Stimulated activated effector memory CD8-positive, alpha-beta T cell treated with anti-CD3 and anti-CD28 coated beads, Interleukin-12 subunit alpha, Interleukin-12 subunit beta, amount 100 ng/mL, for 72 hours (primary cell): ENCODE measurements around the gene DMRTC1.
A peak's percentile ranks its signal among the peaks of the same experiment; 100 is the strongest.
"Not testable (repeated sequence)": the region's sequence is repeated elsewhere in the genome, so short reads cannot be mapped to it uniquely, and the experiment has no call there.

Experiments used
- ATAC-seq: fragments of 150-1000 bp; cut with Tn5 transposase; 2 replicates; pipeline ENCODE4 v1.10.0; 2021
- DNase-seq, 2 donors: peaks; one replicate each; pipeline ENCODE4 v3.0.0; 2021 to 2022; ENCODE audit warnings: low spot score in 2 of 2
- H3K27ac Mint-ChIP-seq: one replicate; pipeline ENCODE4 v1.8.0; 2022; ENCODE audit warnings: mild to moderate bottlenecking, mixed read lengths
- H3K36me3 Mint-ChIP-seq: one replicate; pipeline ENCODE4 v1.8.0; 2022; ENCODE audit warnings: mild to moderate bottlenecking, mixed read lengths
- H3K4me1 Mint-ChIP-seq: one replicate; pipeline ENCODE4 v1.8.0; 2022; ENCODE audit warnings: mixed read lengths
- H3K4me3 Mint-ChIP-seq: one replicate; pipeline ENCODE4 v1.8.0; 2022; ENCODE audit warnings: mild to moderate bottlenecking, mixed read lengths
- H3K9me3 Mint-ChIP-seq: one replicate; pipeline ENCODE4 v1.8.0; 2022; ENCODE audit warnings: mixed read lengths

DMRTC1 gene, protein sequence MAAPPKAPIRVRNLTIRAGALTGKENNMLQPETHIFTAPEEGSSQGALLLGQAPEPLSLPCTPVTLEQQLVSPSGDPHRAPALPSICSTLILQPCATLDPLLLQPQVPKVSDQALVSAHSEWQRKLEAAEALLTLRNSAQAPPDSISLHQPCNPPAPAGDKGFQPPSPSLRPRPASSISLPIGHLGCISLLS

GRCh38 chrX:72943819-72944169 lies at the start of gene DMRTC1:
Gene DMRTC1, minus strand, starts transcription at chrX:72943837. Its CDS starts 68,143 bp downstream, at chrX:72875694.
- not testable (repeated sequence) for H3K27ac Mint-ChIP-seq, DNase-seq, H3K4me1 Mint-ChIP-seq, H3K36me3 Mint-ChIP-seq, H3K4me3 Mint-ChIP-seq, H3K9me3 Mint-ChIP-seq
- ATAC-seq: peak; percentile 80

GRCh38 chrX:72980894-72981469 lies 37.3 kb upstream of the DMRTC1 start:
- not testable (repeated sequence) for H3K9me3 Mint-ChIP-seq, ATAC-seq, H3K4me1 Mint-ChIP-seq, H3K36me3 Mint-ChIP-seq, H3K4me3 Mint-ChIP-seq, DNase-seq, H3K27ac Mint-ChIP-seq

DNA sequence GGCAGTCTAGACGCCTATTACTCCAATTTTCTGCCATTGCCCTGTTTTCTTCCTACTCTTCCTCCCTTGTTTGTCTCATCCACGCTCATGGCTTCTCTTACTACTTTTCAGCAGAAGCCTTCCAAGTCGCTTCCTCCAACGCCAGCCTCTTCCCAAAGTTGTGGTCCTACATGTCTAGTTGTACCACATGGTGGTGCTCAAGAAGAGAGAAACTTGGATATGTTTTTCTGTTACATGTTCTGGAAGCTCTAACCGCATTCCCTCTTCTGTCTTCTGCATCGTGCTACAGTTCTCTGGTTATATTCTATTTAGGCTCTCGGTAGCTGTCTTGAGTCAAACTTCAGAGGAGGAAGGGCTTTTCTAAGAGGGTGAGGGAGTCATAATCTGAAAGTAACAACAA lies 31.2 kb upstream of the DMRTC1 start:
- not testable (repeated sequence) for H3K36me3 Mint-ChIP-seq, ATAC-seq, H3K9me3 Mint-ChIP-seq, H3K27ac Mint-ChIP-seq, H3K4me1 Mint-ChIP-seq, H3K4me3 Mint-ChIP-seq, DNase-seq

GRCh38 chrX:72971859-72972258 lies 28.2 kb upstream of the DMRTC1 start:
- H3K9me3 Mint-ChIP-seq: not testable (repeated sequence)

DNA sequence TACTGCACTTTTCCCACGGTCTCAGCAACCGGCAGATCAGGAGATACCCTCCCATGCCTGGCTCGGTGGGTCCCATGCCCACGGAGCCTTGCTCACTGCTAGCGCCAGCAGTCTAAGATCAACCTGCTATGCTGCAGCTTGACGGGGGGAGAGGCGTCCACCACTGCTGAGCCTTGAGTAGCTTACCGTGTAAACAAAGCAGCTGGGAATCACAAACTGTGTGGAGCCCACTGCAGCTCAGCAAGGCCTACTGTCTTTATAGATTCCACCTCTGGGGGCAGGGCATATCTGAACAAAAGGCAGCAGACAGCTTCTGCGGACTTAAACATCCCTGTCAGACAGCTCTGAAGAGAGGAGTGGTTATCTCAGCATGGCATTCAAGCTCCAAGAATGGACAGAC lies 16.3 kb upstream of the DMRTC1 start:
- H3K9me3 Mint-ChIP-seq, H3K27ac Mint-ChIP-seq, H3K4me1 Mint-ChIP-seq, DNase-seq, ATAC-seq, H3K4me3 Mint-ChIP-seq, H3K36me3 Mint-ChIP-seq: not testable (repeated sequence)

More at GRCh38 chrX:72971859-72972258, 28.2 kb upstream of the DMRTC1 start:
- ATAC-seq, H3K4me1 Mint-ChIP-seq, H3K4me3 Mint-ChIP-seq, H3K27ac Mint-ChIP-seq, H3K36me3 Mint-ChIP-seq, DNase-seq: not testable (repeated sequence)

DNA sequence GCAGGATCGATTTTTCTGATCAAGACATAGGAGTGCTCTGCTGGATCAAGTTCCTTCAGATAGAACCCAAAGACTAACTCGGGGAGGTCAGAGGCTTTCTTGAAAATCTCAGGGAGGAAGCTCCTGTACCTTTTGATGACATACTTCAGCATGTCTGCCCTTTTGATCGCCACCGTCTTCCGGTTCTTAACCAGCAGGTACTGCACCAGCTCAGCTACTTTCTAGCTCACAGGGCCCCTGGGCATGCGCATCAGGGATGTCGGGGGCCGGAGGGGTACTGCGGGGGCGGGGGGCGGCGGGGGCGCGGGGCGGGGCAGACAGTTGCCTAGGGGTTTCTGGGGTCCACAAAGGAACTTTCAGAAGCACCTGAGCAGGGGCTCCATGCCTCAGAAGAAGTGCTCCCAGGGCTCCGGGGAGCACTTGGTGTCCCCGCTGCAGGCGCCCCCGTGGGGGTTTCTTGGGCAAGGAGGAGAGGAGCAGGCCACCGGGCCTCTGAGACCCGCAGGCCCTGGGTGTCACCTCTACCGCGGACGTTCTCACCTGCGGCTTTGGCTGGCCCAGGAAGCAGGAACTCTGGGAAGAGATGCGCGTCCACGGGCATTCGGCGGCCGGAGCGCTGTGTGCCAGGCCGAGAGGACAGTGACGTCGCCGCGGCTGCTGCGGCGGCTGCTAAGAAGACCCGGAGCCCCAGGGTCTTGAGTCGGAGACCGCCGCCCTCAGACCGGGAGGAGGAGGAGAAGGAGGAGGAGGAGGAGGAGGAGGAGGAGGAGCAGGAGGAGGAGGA lies 410 bp downstream of the DMRTC1 start:
- H3K27ac Mint-ChIP-seq, H3K36me3 Mint-ChIP-seq, H3K4me1 Mint-ChIP-seq, H3K4me3 Mint-ChIP-seq, DNase-seq, H3K9me3 Mint-ChIP-seq: not testable (repeated sequence)
- peak; percentile 86 for ATAC-seq

- H3K4me3 Mint-ChIP-seq, H3K27ac Mint-ChIP-seq, H3K36me3 Mint-ChIP-seq, H3K9me3 Mint-ChIP-seq, H3K4me1 Mint-ChIP-seq, DNase-seq: not testable (repeated sequence)
- ATAC-seq: peak; percentile 38
Observed at GRCh38 chrX:72942272-72942671, 1.4 kb downstream of the DMRTC1 start.

DNA sequence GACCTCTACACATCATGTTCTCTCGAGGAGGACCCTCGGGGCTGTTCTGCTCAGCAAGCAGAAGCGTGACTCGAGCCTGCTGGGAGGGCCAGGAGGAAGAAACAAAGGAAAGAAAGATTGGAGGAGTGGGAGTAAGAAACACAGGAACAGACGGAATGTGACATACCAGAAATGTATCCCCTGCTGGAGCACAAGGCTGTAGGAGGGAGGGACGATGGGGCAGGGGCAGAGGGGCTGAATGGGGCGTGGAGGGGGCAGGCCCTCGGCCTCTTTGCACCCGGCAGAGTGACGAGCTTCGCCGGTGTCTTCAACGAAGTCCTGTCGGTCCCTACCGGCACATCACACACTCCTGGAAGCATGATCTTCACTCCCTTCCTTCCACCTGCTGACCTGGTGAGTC lies 5.7 kb downstream of the DMRTC1 start, which contains the start of gene FAM236A:
Gene FAM236A, plus strand, starts transcription at position 301 of the 400 bp plus-strand sequence. Its CDS starts 57 bp downstream, at position 358.
- not testable (repeated sequence) for H3K36me3 Mint-ChIP-seq, DNase-seq, H3K27ac Mint-ChIP-seq, ATAC-seq, H3K4me3 Mint-ChIP-seq, H3K9me3 Mint-ChIP-seq, H3K4me1 Mint-ChIP-seq

DNA sequence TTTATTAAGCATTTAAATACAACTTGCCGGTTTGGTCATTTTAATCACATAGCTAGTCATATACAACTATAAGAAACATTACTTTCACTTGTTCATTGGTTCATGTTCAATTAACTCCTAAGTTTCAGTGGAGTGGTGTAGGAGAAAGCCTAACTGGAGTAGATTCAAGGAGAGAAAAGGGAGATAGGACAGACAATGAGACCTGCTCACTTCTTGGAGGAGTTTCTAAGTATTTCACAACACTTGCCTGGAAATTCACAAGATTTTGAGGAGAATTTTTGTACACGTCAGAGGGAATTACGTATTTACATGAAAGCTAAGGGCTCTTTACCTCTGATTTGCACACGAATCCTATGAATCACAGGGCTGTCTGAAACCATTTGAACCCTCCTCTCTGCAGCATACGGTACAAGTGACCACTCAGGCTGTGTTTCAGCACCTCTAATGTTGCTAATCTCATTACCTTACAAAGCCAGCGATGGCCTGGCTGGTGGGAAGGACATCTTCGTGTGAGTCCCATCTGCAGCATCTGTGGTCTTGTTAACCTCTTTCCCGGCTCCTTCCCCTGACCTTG lies 6.7 kb downstream of the DMRTC1 start:
- not testable (repeated sequence) for H3K27ac Mint-ChIP-seq, H3K36me3 Mint-ChIP-seq, H3K9me3 Mint-ChIP-seq, DNase-seq, H3K4me3 Mint-ChIP-seq, ATAC-seq, H3K4me1 Mint-ChIP-seq

GRCh38 chrX:72936455-72936854 lies 7.2 kb downstream of the DMRTC1 start:
- H3K4me3 Mint-ChIP-seq, H3K4me1 Mint-ChIP-seq, ATAC-seq, H3K9me3 Mint-ChIP-seq, H3K27ac Mint-ChIP-seq, DNase-seq, H3K36me3 Mint-ChIP-seq: not testable (repeated sequence)

- ATAC-seq, H3K4me3 Mint-ChIP-seq, H3K36me3 Mint-ChIP-seq: not testable (repeated sequence)
Observed at GRCh38 chrX:72932283-72932682, 11.4 kb downstream of the DMRTC1 start.

GRCh38 chrX:72916096-72916495 lies 27.5 kb downstream of the DMRTC1 start:
- not testable (repeated sequence) for ATAC-seq, H3K27ac Mint-ChIP-seq, H3K36me3 Mint-ChIP-seq, H3K4me1 Mint-ChIP-seq, DNase-seq, H3K4me3 Mint-ChIP-seq, H3K9me3 Mint-ChIP-seq

More at GRCh38 chrX:72932283-72932682, 11.4 kb downstream of the DMRTC1 start:
- not testable (repeated sequence) for H3K9me3 Mint-ChIP-seq, H3K27ac Mint-ChIP-seq, DNase-seq, H3K4me1 Mint-ChIP-seq

GRCh38 chrX:72912315-72912714 lies 31.3 kb downstream of the DMRTC1 start, which contains the start of gene FAM236C:
Gene FAM236C, plus strand, starts transcription at chrX:72912615. Its CDS starts 100 bp downstream, at chrX:72912715.
- ATAC-seq, H3K27ac Mint-ChIP-seq, H3K4me1 Mint-ChIP-seq, H3K36me3 Mint-ChIP-seq, DNase-seq, H3K9me3 Mint-ChIP-seq, H3K4me3 Mint-ChIP-seq: not testable (repeated sequence)

GRCh38 chrX:72889740-72890139 lies 53.9 kb downstream of the DMRTC1 start:
- not testable (repeated sequence) for H3K36me3 Mint-ChIP-seq, H3K4me1 Mint-ChIP-seq, H3K4me3 Mint-ChIP-seq, ATAC-seq, DNase-seq, H3K9me3 Mint-ChIP-seq, H3K27ac Mint-ChIP-seq

GRCh38 chrX:72882898-72883297 lies 60.7 kb downstream of the DMRTC1 start:
- not testable (repeated sequence) for H3K4me1 Mint-ChIP-seq, H3K4me3 Mint-ChIP-seq, H3K9me3 Mint-ChIP-seq, H3K36me3 Mint-ChIP-seq, H3K27ac Mint-ChIP-seq, ATAC-seq, DNase-seq
